HCT116 (cell line): ENCODE results near the gene SLC12A8. TPM values are rescaled to one million over a fixed set of nuclear protein-coding genes. Genes with fewer than 3 reads are reported as not detected.

ENCODE experiments used
- ATAC-seq: fragments of 200-7000 bp; cut with Tn5 transposase; 2 replicates; pipeline ENCODE4 v1.9.1; 2020; ENCODE audit warnings: mild to moderate bottlenecking, moderate library complexity
- BruUV-seq: library from RNA; stranded (reverse); fragments of 400-500 nt; replicated peaks from 2 replicates; lab custom pipeline; 2021; lab: Mats Ljungman, UMichigan
- CTCF ChIA-PET: fragments of 300-600 bp; sonication (Branson Sonifier 250); formaldehyde crosslinking; loops from one replicate; lab custom pipeline; 2021; ENCODE audit warnings: antibody characterized with exemption; lab: Charles Lee
- POLR2A ChIA-PET: fragments of 300-600, 350-600 bp; sonication (Branson Sonifier 250); formaldehyde crosslinking; loops from one replicate; lab custom pipeline; 2021; ENCODE audit warnings: antibody characterized with exemption; lab: Charles Lee
- RAD21 ChIA-PET, 2 experiments: fragments of 300-600 bp; sonication (Branson Sonifier 250); formaldehyde crosslinking; loops; one replicate each; lab custom pipeline; 2023; ENCODE audit warnings: low total read pairs in 2 of 2; ENCODE audit not compliant: uncharacterized antibody in 2 of 2, unreplicated experiment in 2 of 2, low non-redundant PET in 1 of 2; lab: Charles Lee
- DNase-seq: peaks from one replicate; pipeline ENCODE4 v3.0.0-alpha.2; 2010; ENCODE audit warnings: low read depth, low spot score
- H2AFZ ChIP-seq: fragments of 200-600 bp; shearing (Covaris generic), sonication (generic); 2 replicates; pipeline ENCODE4 v1.6.1; 2017; ENCODE audit warnings: low read depth, mixed run types, mixed read lengths, antibody characterized with exemption, low read length; ENCODE audit not compliant: poor library complexity, severe bottlenecking
- H3K27ac ChIP-seq: 2 replicates; pipeline ENCODE4 v1.5.1; 2012; ENCODE audit warnings: low read depth, low read length
- H3K27me3 ChIP-seq: fragments of 200-600 bp; sonication (generic); 2 replicates; pipeline ENCODE4 v1.6.1; 2016; ENCODE audit warnings: mixed run types, low read length, mixed read lengths; ENCODE audit not compliant: insufficient read depth
- H3K36me3 ChIP-seq, 2 experiments: fragments of 200-500 bp in 1 of 2; fragments of 200-600 bp in 1 of 2; sonication (Bioruptor generic) in 1 of 2; sonication (generic) in 1 of 2; 2 replicates each; pipeline versions ENCODE4 v1.5.1 to v1.6.1; 2014 to 2016; ENCODE audit warnings: low read length in 2 of 2, inconsistent platforms in 1 of 2, mixed read lengths in 1 of 2, mixed run types in 1 of 2; ENCODE audit not compliant: insufficient read depth in 2 of 2, control insufficient read depth in 1 of 2
- H3K4me1 ChIP-seq, 2 experiments: fragments of 200-600 bp in 1 of 2; sonication (generic) in 1 of 2; 2 replicates each; pipeline versions ENCODE4 v1.5.1 to v1.6.1; 2012 to 2017; ENCODE audit warnings: low read length in 2 of 2, inconsistent platforms in 1 of 2, mild to moderate bottlenecking in 1 of 2, mixed read lengths in 1 of 2, mixed run types in 1 of 2, moderate library complexity in 1 of 2; ENCODE audit not compliant: insufficient read depth in 2 of 2, control insufficient read depth in 1 of 2
- H3K4me2 ChIP-seq: fragments of 200-600 bp; sonication (generic); 2 replicates; pipeline ENCODE4 v1.6.1; 2017; ENCODE audit warnings: mixed run types, low read length, mixed read lengths
- H3K4me3 ChIP-seq, 2 experiments: fragments of 200-600 bp in 1 of 2; sonication (generic) in 1 of 2; replicated peaks in 1 of 2; 2 replicates each; pipeline ENCODE4 v1.5.1; 2011 to 2016; ENCODE audit warnings: low read length in 2 of 2, control low read depth in 1 of 2, low read depth in 1 of 2, mild to moderate bottlenecking in 1 of 2, mixed read lengths in 1 of 2, mixed run types in 1 of 2
- H3K79me2 ChIP-seq: fragments of 200-600 bp; sonication (generic); 2 replicates; pipeline ENCODE4 v1.6.1; 2017; ENCODE audit warnings: mild to moderate bottlenecking, mixed run types, low read length, moderate library complexity, mixed read lengths; ENCODE audit not compliant: insufficient read depth
- H3K9ac ChIP-seq: fragments of 200-600 bp; sonication (generic); 2 replicates; pipeline ENCODE4 v1.6.1; 2016; ENCODE audit warnings: low read length, mixed read lengths
- H3K9me2 ChIP-seq: fragments of 200-600 bp; sonication (generic), shearing (Covaris generic); 2 replicates; pipeline ENCODE4 v1.6.1; 2017; ENCODE audit warnings: mixed run types, mild to moderate bottlenecking, moderate library complexity; ENCODE audit not compliant: insufficient read depth
- H3K9me3 ChIP-seq, 2 experiments: fragments of 200-500 bp in 1 of 2; fragments of 200-600 bp in 1 of 2; sonication (Bioruptor generic) in 1 of 2; sonication (generic) in 1 of 2; 2 replicates each; pipeline ENCODE4 v1.6.1; 2014 to 2017; ENCODE audit warnings: low read length in 2 of 2, mixed read lengths in 2 of 2, inconsistent platforms in 1 of 2, low read depth in 1 of 2, mild to moderate bottlenecking in 1 of 2, mixed run types in 1 of 2, moderate library complexity in 1 of 2; ENCODE audit not compliant: control insufficient read depth in 1 of 2, insufficient read depth in 1 of 2
- H4K20me1 ChIP-seq: fragments of 200-600 bp; sonication (generic), shearing (Covaris generic); 2 replicates; pipeline ENCODE4 v1.6.1; 2017; ENCODE audit warnings: mixed run types, mild to moderate bottlenecking, moderate library complexity; ENCODE audit not compliant: insufficient read depth
- CEBPB ChIP-seq: IDR thresholded peaks from 2 replicates; pipeline ENCODE4 v1.6.1; 2012; ENCODE audit warnings: low read depth
- ELF1 ChIP-seq: IDR thresholded peaks from 2 replicates; pipeline ENCODE4 v1.6.1; 2012; ENCODE audit warnings: low read depth, borderline replicate concordance
- EZH2phosphoT487 ChIP-seq: fragments of 200-600 bp; IDR thresholded peaks from 2 replicates; pipeline ENCODE4 v1.6.1; 2018; ENCODE audit warnings: antibody characterized with exemption, borderline replicate concordance
- FOSL1 ChIP-seq: IDR thresholded peaks from 2 replicates; pipeline ENCODE4 v1.6.1; 2012; ENCODE audit warnings: low read depth
- JUND ChIP-seq: IDR thresholded peaks from 2 replicates; pipeline ENCODE4 v1.6.1; 2012
- MAX ChIP-seq: IDR thresholded peaks from 2 replicates; pipeline ENCODE4 v1.6.1; 2012
- POLR2AphosphoS5 ChIP-seq: IDR thresholded peaks from 2 replicates; pipeline ENCODE4 v1.6.1; 2011; ENCODE audit warnings: mild to moderate bottlenecking, low read depth, low read length, moderate library complexity
- RAD21 ChIP-seq: IDR thresholded peaks from 2 replicates; pipeline ENCODE4 v1.6.1; 2012; ENCODE audit warnings: low read depth, mild to moderate bottlenecking
- SP1 ChIP-seq: IDR thresholded peaks from 2 replicates; pipeline ENCODE4 v1.6.1; 2012; ENCODE audit warnings: low read depth
- SRF ChIP-seq: IDR thresholded peaks from 2 replicates; pipeline ENCODE4 v1.6.1; 2012; ENCODE audit warnings: low read depth
- TCF7L2 ChIP-seq: IDR thresholded peaks from 2 replicates; pipeline ENCODE4 v1.7.0; 2011; ENCODE audit warnings: borderline replicate concordance, inconsistent platforms; ENCODE audit not compliant: insufficient read depth, insufficient read length; ENCODE audit errors: extremely low read depth
- YY1 ChIP-seq: IDR thresholded peaks from 2 replicates; pipeline ENCODE4 v1.6.1; 2011; ENCODE audit warnings: low read length, low read depth, moderate library complexity, mild to moderate bottlenecking; ENCODE audit not compliant: insufficient replicate concordance; ENCODE audit errors: extremely low read depth
- intact Hi-C: fragments of 100-400 bp; cut with micrococcal nuclease; formaldehyde crosslinking; loops from 2 replicates; pipeline ENCODE4 v1.10.0; 2022
- total RNA-seq: library from RNA; stranded (reverse); gene quantifications from one replicate; pipeline ENCODE4 v1.2.1, GENCODE V29; 2021; ENCODE audit not compliant: unreplicated experiment
- TF ChIP-seq, protein P1 (sequence below): IDR thresholded peaks from 2 replicates; pipeline ENCODE4 v1.6.1; 2012
- TF ChIP-seq, protein P2 (sequence below), 3 experiments: fragments of 200-600 bp in 1 of 3; sonication (generic) in 1 of 3; IDR thresholded peaks in 2 of 3; conservative IDR thresholded peaks in 1 of 3; 2 replicates each; pipeline ENCODE4 v1.5.1; 2012 to 2017; ENCODE audit warnings: low read depth in 2 of 3, low read length in 2 of 3, antibody characterized with exemption in 1 of 3, borderline replicate concordance in 1 of 3, control low read depth in 1 of 3, mild to moderate bottlenecking in 1 of 3, mixed read lengths in 1 of 3, mixed run types in 1 of 3, moderate library complexity in 1 of 3; ENCODE audit not compliant: insufficient read depth in 1 of 3

The SLC12A8 gene
- total RNA-seq, 1 experiment from 2014 or later, result 19.9 TPM

- no TSS peak for BruUV-seq
- no peaks in the 10 kb centered on the region for H3K27me3 ChIP-seq
- ATAC-seq (no peak), DNase-seq (no peak)
- H3K4me3 ChIP-seq, result no peak overlapping the region
- H3K79me2 ChIP-seq, result peaks cover 26% of the 10 kb centered on the region
- ChIA-PET RAD21 (no interaction called here), CTCF (no interaction called here), POLR2A (no interaction called here)
- intact Hi-C loops, result no loop called here
- H3K27ac ChIP-seq, result no peak overlapping the region
- peaks cover 3 to 28% of the 10 kb centered on the region in 2 experiments; a peak in 2 of 4 replicates for H3K4me1 ChIP-seq
- TF ChIP-seq, protein P1, sequence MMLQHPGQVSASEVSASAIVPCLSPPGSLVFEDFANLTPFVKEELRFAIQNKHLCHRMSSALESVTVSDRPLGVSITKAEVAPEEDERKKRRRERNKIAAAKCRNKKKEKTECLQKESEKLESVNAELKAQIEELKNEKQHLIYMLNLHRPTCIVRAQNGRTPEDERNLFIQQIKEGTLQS, result no peak
- TF ChIP-seq FOSL1 (no peak), MAX (no peak), JUND (no peak), POLR2AphosphoS5 (no peak)
- H3K36me3 ChIP-seq, result peaks cover 0 to 3% of the 10 kb centered on the region in 2 experiments; a peak in 1 of 4 replicates
- H3K4me2 ChIP-seq, result no peak overlapping the region
- no peak overlapping the region for H2AFZ ChIP-seq
- H4K20me1 ChIP-seq, result no peaks in the 10 kb centered on the region
- H3K9ac ChIP-seq, result no peak overlapping the region
- no peaks in the 10 kb centered on the region for H3K9me2 ChIP-seq
- no peaks in the 10 kb centered on the region for H3K9me3 ChIP-seq
Observed at GRCh38 chr3:125207507-125207906, 5.0 kb downstream of the SLC12A8 start.

DNA sequence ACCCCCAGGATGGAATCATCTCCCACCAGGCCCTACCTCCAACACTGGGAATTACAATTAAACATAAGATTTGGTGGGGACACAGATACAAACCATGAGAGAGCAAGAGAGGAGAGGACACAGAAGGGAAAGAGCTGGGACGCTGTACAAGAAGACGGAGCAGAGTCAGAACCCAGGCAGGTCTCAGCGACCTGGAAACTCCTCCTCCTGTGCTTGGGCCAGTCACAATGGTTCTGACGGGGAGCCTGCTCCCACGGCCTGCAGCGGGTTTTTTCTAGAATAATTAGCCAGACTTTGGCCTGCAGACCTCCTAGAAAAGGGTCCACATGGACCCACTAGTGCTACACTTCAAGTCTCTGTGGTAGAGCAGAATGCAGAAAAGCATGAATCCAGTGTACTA lies 5.6 kb downstream of the SLC12A8 start:
- intact Hi-C loops, result no loop called here
- ChIA-PET POLR2A (no interaction called here), RAD21 (no interaction called here), CTCF (no interaction called here)
- DNase-seq (no peak), ATAC-seq (no peak)
- no peak overlapping the region for H3K9ac ChIP-seq
- H3K79me2 ChIP-seq, result peaks cover 32% of the 10 kb centered on the region
- no peaks in the 10 kb centered on the region for H4K20me1 ChIP-seq
- H3K4me3 ChIP-seq, result no peak overlapping the region
- no peak overlapping the region for H3K4me2 ChIP-seq
- no peaks in the 10 kb centered on the region for H3K9me2 ChIP-seq
- peaks cover 3 to 27% of the 10 kb centered on the region in 2 experiments; a peak in 2 of 4 replicates for H3K4me1 ChIP-seq
- BruUV-seq, result no TSS peak
- TF ChIP-seq SP1, result no peak
- TF ChIP-seq SRF, result no peak
- TF ChIP-seq ELF1, result no peak
- no peak for TF ChIP-seq EZH2phosphoT487
- TF ChIP-seq FOSL1, result no peak
- no peak for TF ChIP-seq CEBPB
- no peak for TF ChIP-seq TCF7L2
- TF ChIP-seq, protein P2, sequence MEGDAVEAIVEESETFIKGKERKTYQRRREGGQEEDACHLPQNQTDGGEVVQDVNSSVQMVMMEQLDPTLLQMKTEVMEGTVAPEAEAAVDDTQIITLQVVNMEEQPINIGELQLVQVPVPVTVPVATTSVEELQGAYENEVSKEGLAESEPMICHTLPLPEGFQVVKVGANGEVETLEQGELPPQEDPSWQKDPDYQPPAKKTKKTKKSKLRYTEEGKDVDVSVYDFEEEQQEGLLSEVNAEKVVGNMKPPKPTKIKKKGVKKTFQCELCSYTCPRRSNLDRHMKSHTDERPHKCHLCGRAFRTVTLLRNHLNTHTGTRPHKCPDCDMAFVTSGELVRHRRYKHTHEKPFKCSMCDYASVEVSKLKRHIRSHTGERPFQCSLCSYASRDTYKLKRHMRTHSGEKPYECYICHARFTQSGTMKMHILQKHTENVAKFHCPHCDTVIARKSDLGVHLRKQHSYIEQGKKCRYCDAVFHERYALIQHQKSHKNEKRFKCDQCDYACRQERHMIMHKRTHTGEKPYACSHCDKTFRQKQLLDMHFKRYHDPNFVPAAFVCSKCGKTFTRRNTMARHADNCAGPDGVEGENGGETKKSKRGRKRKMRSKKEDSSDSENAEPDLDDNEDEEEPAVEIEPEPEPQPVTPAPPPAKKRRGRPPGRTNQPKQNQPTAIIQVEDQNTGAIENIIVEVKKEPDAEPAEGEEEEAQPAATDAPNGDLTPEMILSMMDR (IDR thresholded peaks at IDR 0.05 in 2 of 3, conservative IDR thresholded peaks at IDR 0.05 in 1 of 3; ENCODE audit: borderline replicate concordance in 1 of 3, insufficient read depth in 1 of 3, low read depth in 2 of 3, low read length in 2 of 3), result no peak
- TF ChIP-seq YY1, result no peak
- TF ChIP-seq RAD21, result no peak
- TF ChIP-seq MAX, result no peak
- H2AFZ ChIP-seq, result no peak overlapping the region
- no peak overlapping the region for H3K27ac ChIP-seq
- peaks cover 0 to 3% of the 10 kb centered on the region in 2 experiments; a peak in 1 of 4 replicates for H3K36me3 ChIP-seq
- H3K27me3 ChIP-seq, result no peaks in the 10 kb centered on the region
- H3K9me3 ChIP-seq, result no peaks in the 10 kb centered on the region
